8988T (cell line): Measurements from ENCODE around the gene EIF4EBP2.

ENCODE experiments used
- DNase-seq: peaks from one replicate; pipeline ENCODE4 v3.0.0; 2011

Gene EIF4EBP2

GRCh38 chr10:70433581-70434280, 29.8 kb downstream of the EIF4EBP2 start:
- DNase-seq = no peak

GRCh38 chr10:70435241-70436085, 31.5 kb downstream of the EIF4EBP2 start:
- no peak for DNase-seq

GRCh38 chr10:70437721-70438120, 33.8 kb downstream of the EIF4EBP2 start:
- no peak for DNase-seq

- DNase-seq = no peak
Measured at GRCh38 chr10:70440296-70441160, 36.6 kb downstream of the EIF4EBP2 start.

- DNase-seq = no peak
Measured at GRCh38 chr10:70441161-70441894, 37.4 kb downstream of the EIF4EBP2 start, which contains the start of gene NODAL. Gene NODAL (minus strand): TSS chr10:70441681. CDS start chr10:70441667, 14 bp downstream.

- DNase-seq = no peak
Measured at GRCh38 chr10:70441895-70442309, 38.0 kb downstream of the EIF4EBP2 start.

- DNase-seq = no peak
Measured at GRCh38 chr10:70442332-70442988, 38.5 kb downstream of the EIF4EBP2 start.

GRCh38 chr10:70444744-70445143, 40.8 kb downstream of the EIF4EBP2 start:
- no peak for DNase-seq

GRCh38 chr10:70445718-70446657, 42.0 kb downstream of the EIF4EBP2 start:
- no peak for DNase-seq

- DNase-seq = no peak
Measured at GRCh38 chr10:70448236-70448635, 44.3 kb downstream of the EIF4EBP2 start.

GRCh38 chr10:70455213-70455630, 51.3 kb downstream of the EIF4EBP2 start:
- DNase-seq = no peak

- DNase-seq = no peak
Measured at GRCh38 chr10:70456164-70456563, 52.2 kb downstream of the EIF4EBP2 start.

GRCh38 chr10:70457759-70458305, 53.9 kb downstream of the EIF4EBP2 start:
- DNase-seq = no peak

GRCh38 chr10:70458329-70459060, 54.5 kb downstream of the EIF4EBP2 start:
- DNase-seq = no peak

GRCh38 chr10:70459061-70459773, 55.3 kb downstream of the EIF4EBP2 start:
- DNase-seq = no peak

- no peak for DNase-seq
Measured at GRCh38 chr10:70459774-70460490, 56.0 kb downstream of the EIF4EBP2 start.

- peak; percentile 92 for DNase-seq
Measured at GRCh38 chr10:70461397-70462348, 57.7 kb downstream of the EIF4EBP2 start.
